ENCODE measurements around the gene HOXD12. TPM values are rescaled to one million over a fixed set of nuclear protein-coding genes. Genes with fewer than 3 reads are reported as not detected.

HOXD12 gene
- total RNA-seq, 2 experiments from 2014 or later: 0.25 TPM; not detected in 1

- Histone ChIP-seq H4K20me1 (ENCODE audit: insufficient read depth, low read length) (no peaks in the 10 kb centered on the region), H3K9me3 (ENCODE audit: low read length) (no peaks in the 10 kb centered on the region), H3K4me3 (ENCODE audit: low read depth, low read length, poor library complexity, severe bottlenecking) (no peak overlapping the region), H3K79me2 (ENCODE audit: insufficient read depth, low read depth, low read length) (no peaks in the 10 kb centered on the region), H2AFZ (ENCODE audit: low read length) (no peak overlapping the region), H3K27ac (ENCODE audit: low read depth, low read length, poor library complexity, severe bottlenecking) (no peak overlapping the region), H3K4me1 (ENCODE audit: insufficient read depth, low read length, poor library complexity, severe bottlenecking) (no peaks in the 10 kb centered on the region), H3K9me2 (ENCODE audit: insufficient read depth, low read length) (no peaks in the 10 kb centered on the region), H3K4me2 (ENCODE audit: low read length) (no peak overlapping the region), H3K36me3 (ENCODE audit: insufficient read depth, low read length) (no peaks in the 10 kb centered on the region)
- no TSS peak for BruUV-seq (replicated peaks)
- CTCF ChIA-PET (ENCODE audit: unreplicated experiment): no interaction called here
- POLR2A ChIA-PET: no interaction called here
- no peak for DNase-seq (ENCODE audit: low spot score)
- TF ChIP-seq CTCF (conservative IDR thresholded peaks at IDR 0.05; ENCODE audit: low read length): no peak
- no peak for TF ChIP-seq EZH2phosphoT487 (IDR thresholded peaks at IDR 0.05; ENCODE audit: borderline replicate concordance, low read depth, low read length)
- intact Hi-C loops (cut with micrococcal nuclease; ENCODE audit: unreplicated experiment): no loop called here
Measured at GRCh38 chr2:176068419-176068832, 31.2 kb upstream of the HOXD12 start.

- BruUV-seq (replicated peaks): no TSS peak
- CTCF ChIA-PET (ENCODE audit: unreplicated experiment): interaction anchor here (0.5 kb wide), 1 partner anchor 650 kb away, joined by 3 read pairs; no protein-coding TSS in a partner anchor
Measured at GRCh38 chr2:176071330-176072291, 28.0 kb upstream of the HOXD12 start.

More at GRCh38 chr2:176071330-176072291, 28.0 kb upstream of the HOXD12 start:
- Histone ChIP-seq H3K4me1 (ENCODE audit: insufficient read depth, low read length, poor library complexity, severe bottlenecking) (no peaks in the 10 kb centered on the region), H3K27ac (ENCODE audit: low read depth, low read length, poor library complexity, severe bottlenecking) (no peak overlapping the region), H3K79me2 (ENCODE audit: insufficient read depth, low read depth, low read length) (no peaks in the 10 kb centered on the region), H3K9me2 (ENCODE audit: insufficient read depth, low read length) (no peaks in the 10 kb centered on the region), H3K4me2 (ENCODE audit: low read length) (no peak overlapping the region), H4K20me1 (ENCODE audit: insufficient read depth, low read length) (no peaks in the 10 kb centered on the region), H2AFZ (ENCODE audit: low read length) (no peak overlapping the region), H3K9me3 (ENCODE audit: low read length) (no peaks in the 10 kb centered on the region), H3K4me3 (ENCODE audit: low read depth, low read length, poor library complexity, severe bottlenecking) (no peak overlapping the region), H3K36me3 (ENCODE audit: insufficient read depth, low read length) (no peaks in the 10 kb centered on the region)
- TF ChIP-seq CTCF (conservative IDR thresholded peaks at IDR 0.05; ENCODE audit: low read length): no peak
- no peak for TF ChIP-seq EZH2phosphoT487 (IDR thresholded peaks at IDR 0.05; ENCODE audit: borderline replicate concordance, low read depth, low read length)
- DNase-seq (ENCODE audit: low spot score): no peak
- intact Hi-C loops (cut with micrococcal nuclease; ENCODE audit: unreplicated experiment): no loop called here
- POLR2A ChIA-PET: no interaction called here

Data from OCI-LY7 (cell line).